ENCODE data around the gene TOM1L1. TPM values are rescaled to one million over a fixed set of nuclear protein-coding genes. Genes with fewer than 3 reads are reported as not detected.

The TOM1L1 gene
- total RNA-seq, 1 experiment from 2014 or later: 44.6 TPM

DNA sequence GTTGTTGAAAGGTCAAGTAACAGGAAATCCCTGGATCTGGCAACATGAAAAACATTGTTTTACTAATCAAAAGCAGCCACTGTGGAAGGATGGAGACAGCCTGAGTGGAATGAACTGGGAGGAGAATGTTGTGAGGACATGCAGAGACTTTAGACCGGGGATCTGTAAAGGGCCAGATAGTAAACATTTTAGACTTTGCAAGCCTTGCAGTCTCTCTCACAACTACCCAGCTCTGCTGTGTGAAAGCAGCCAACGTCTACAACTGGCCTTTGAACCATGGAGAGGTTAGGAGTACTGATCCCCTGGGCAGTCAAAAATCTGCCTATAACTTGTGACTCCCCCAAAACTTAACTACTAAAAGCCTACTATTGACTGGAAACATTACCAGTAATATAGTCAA lies 41.5 kb upstream of the TOM1L1 start:
- no peak overlapping the region for H3T11ph ChIP-seq (ENCODE audit: low read length)
- Mint-ChIP-seq H3K4me3 (no peak overlapping the region), H3K4me1 (peaks cover 5 to 7% of the 10 kb centered on the region in 2 experiments), H3K27me3 (ENCODE audit: low read depth) (no peaks in the 10 kb centered on the region), H3K36me3 (ENCODE audit: insufficient read depth in 1 of 3, low read depth in 3 of 3) (no peaks in the 10 kb centered on the region; a peak in 1 of 7 replicates), H3K27ac (no peak overlapping the region), H3K9me3 (no peaks in the 10 kb centered on the region)
- H3K4me1 ChIP-seq (ENCODE audit: insufficient read depth, low read length): no peaks in the 10 kb centered on the region
- no peak overlapping the region for H2BK20ac ChIP-seq (ENCODE audit: low read depth, low read length, poor library complexity, severe bottlenecking)
- H3K27me3 ChIP-seq (ENCODE audit: insufficient read depth, low read length): no peaks in the 10 kb centered on the region
- H2BK12ac ChIP-seq (ENCODE audit: insufficient read length, low read depth, low read length): no peak overlapping the region
- H2BK120ac ChIP-seq (ENCODE audit: low read depth, low read length, poor library complexity, severe bottlenecking): no peak overlapping the region
- no peaks in the 10 kb centered on the region for H3K79me2 ChIP-seq (ENCODE audit: insufficient read depth, low read length)
- H2AFZ ChIP-seq (ENCODE audit: low read length): no peak overlapping the region
- no peak overlapping the region for H2BK15ac ChIP-seq (ENCODE audit: low read depth, low read length)
- TF ChIP-seq, protein P1, sequence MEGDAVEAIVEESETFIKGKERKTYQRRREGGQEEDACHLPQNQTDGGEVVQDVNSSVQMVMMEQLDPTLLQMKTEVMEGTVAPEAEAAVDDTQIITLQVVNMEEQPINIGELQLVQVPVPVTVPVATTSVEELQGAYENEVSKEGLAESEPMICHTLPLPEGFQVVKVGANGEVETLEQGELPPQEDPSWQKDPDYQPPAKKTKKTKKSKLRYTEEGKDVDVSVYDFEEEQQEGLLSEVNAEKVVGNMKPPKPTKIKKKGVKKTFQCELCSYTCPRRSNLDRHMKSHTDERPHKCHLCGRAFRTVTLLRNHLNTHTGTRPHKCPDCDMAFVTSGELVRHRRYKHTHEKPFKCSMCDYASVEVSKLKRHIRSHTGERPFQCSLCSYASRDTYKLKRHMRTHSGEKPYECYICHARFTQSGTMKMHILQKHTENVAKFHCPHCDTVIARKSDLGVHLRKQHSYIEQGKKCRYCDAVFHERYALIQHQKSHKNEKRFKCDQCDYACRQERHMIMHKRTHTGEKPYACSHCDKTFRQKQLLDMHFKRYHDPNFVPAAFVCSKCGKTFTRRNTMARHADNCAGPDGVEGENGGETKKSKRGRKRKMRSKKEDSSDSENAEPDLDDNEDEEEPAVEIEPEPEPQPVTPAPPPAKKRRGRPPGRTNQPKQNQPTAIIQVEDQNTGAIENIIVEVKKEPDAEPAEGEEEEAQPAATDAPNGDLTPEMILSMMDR (conservative IDR thresholded peaks at IDR 0.05): no peak
- H4K91ac ChIP-seq (ENCODE audit: insufficient read length, low read depth, low read length): no peak overlapping the region
- no peak for DNase-seq
- no peak overlapping the region for H3K27ac ChIP-seq (ENCODE audit: insufficient read length, low read depth, low read length)
- H2AK5ac ChIP-seq (ENCODE audit: insufficient read length, low read length): no peak overlapping the region
- H4K20me1 ChIP-seq (ENCODE audit: control insufficient read depth, insufficient read depth, insufficient read length): no peaks in the 10 kb centered on the region
- no peaks in the 10 kb centered on the region for H3K9me3 ChIP-seq (ENCODE audit: control insufficient read depth, low read depth, low read length)
- H3K14ac ChIP-seq (ENCODE audit: insufficient read depth, low read length): no peak overlapping the region
- H3K9ac ChIP-seq (ENCODE audit: extremely low read depth, insufficient read length, low read length): no peak overlapping the region
- H3K79me1 ChIP-seq (ENCODE audit: insufficient read depth, low read depth, low read length, poor library complexity, severe bottlenecking): no peaks in the 10 kb centered on the region
- H4K8ac ChIP-seq (replicated peaks; ENCODE audit: insufficient read length, low read depth, low read length): no peak overlapping the region
- no peak overlapping the region for H3K23ac ChIP-seq (ENCODE audit: insufficient read length, low read depth, low read length)
- H3K23me2 ChIP-seq (ENCODE audit: insufficient read length, low read depth, low read length, poor library complexity, severe bottlenecking): no peaks in the 10 kb centered on the region
- H2BK5ac ChIP-seq (ENCODE audit: insufficient read length, low read length): no peak overlapping the region
- no peak overlapping the region for H3K18ac ChIP-seq (ENCODE audit: insufficient read length, low read depth, low read length)
- no peak overlapping the region for H3K4ac ChIP-seq (ENCODE audit: low read depth, low read length)
- H3K4me2 ChIP-seq (ENCODE audit: insufficient read depth, insufficient read length, low read length): no peak overlapping the region
- H3K56ac ChIP-seq (ENCODE audit: insufficient read length, low read depth, low read length): no peak overlapping the region
- H4K5ac ChIP-seq (ENCODE audit: insufficient read length, low read depth, low read length): no peak overlapping the region
- no CpG with 5 or more reads among the region's 2 CpGs for WGBS (ENCODE audit: extremely low coverage, insufficient read length, low lambda C conversion rate)
